HEK293 (cell line): ENCODE results near the gene SMARCD1.

Source experiments
- PRDM10 ChIP-seq: fragments of 450-650 bp; formaldehyde crosslinking; IDR thresholded peaks from 2 replicates; pipeline ENCODE4 v1.5.1; 2016; ENCODE audit warnings: missing biosample characterization, missing genetic modification characterization
- ZNF274 ChIP-seq, 2 experiments: fragments of 200-500 bp in 1 of 2; fragments of 450-650 bp in 1 of 2; sonication (Bioruptor generic) in 1 of 2; formaldehyde crosslinking in 1 of 2; IDR thresholded peaks; 2 replicates each; pipeline versions ENCODE4 v1.5.1 to v1.6.1; 2014 to 2016; ENCODE audit warnings: borderline replicate concordance in 1 of 2, inconsistent platforms in 1 of 2, low read length in 1 of 2, missing biosample characterization in 1 of 2, missing genetic modification characterization in 1 of 2

DNA sequence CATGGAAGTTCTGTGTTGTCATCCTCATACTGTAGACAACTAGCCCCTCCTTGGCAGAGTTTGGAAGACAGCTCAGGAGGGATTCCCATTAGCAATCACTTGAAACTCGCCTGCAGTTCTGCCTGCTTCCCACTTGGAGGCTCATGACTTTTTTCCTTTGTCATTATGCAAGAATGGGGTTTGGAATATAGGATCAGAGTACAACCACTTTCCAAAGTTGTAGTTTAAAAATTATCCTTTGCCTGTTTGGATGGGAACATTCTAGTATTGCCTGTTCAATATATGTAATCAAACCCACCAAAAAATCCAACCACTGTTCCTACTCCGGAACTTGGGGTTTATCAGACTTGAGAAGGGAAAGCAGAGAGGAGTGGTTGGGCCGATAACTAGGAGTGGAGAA lies 16.5 kb downstream of the SMARCD1 start:
- TF ChIP-seq PRDM10 (tag by site-specific recombination) (no peak), ZNF274 (IDR thresholded peaks at IDR 0.05; ENCODE audit: low read length) (no peak), ZNF274 (tag by site-specific recombination; IDR thresholded peaks at IDR 0.05; ENCODE audit: borderline replicate concordance) (no peak)
